Activated naive CD4-positive, alpha-beta T cell treated with anti-CD3 and anti-CD28 coated beads, Interleukin-2, amount 50 U/mL, for 72 hours (primary cell): ENCODE results near the gene DYNC2I2. TPM values are rescaled to one million over a fixed set of nuclear protein-coding genes. Genes with fewer than 3 reads are reported as not detected.
A peak's percentile ranks its signal among the peaks of the same experiment; 100 is the strongest.
"Not testable (repeated sequence)": the region's sequence is repeated elsewhere in the genome, so short reads cannot be mapped to it uniquely, and the experiment has no call there.

ENCODE experiments used
- ATAC-seq, 2 donors: fragments of 150-1000 bp; cut with Tn5 transposase; 2 replicates each; pipeline ENCODE4 v1.10.0; 2021; ENCODE audit warnings: mild to moderate bottlenecking in 2 of 2, moderate library complexity in 2 of 2
- DNase-seq, 2 donors: peaks; one replicate each; pipeline ENCODE4 v3.0.0; 2021 to 2022; ENCODE audit warnings: low spot score in 2 of 2
- H3K27ac Mint-ChIP-seq, 2 donors: one replicate each; pipeline ENCODE4 v1.8.0; 2022; ENCODE audit warnings: mild to moderate bottlenecking in 2 of 2, mixed read lengths in 2 of 2
- H3K36me3 Mint-ChIP-seq, 2 donors: one replicate each; pipeline ENCODE4 v1.8.0; 2022; ENCODE audit warnings: mixed read lengths in 2 of 2
- H3K9me3 Mint-ChIP-seq, 2 donors: one replicate each; pipeline ENCODE4 v1.8.0; 2022; ENCODE audit warnings: mixed read lengths in 2 of 2
- total RNA-seq, 2 donors: library from RNA; stranded (reverse); gene quantifications; one replicate each; pipeline ENCODE4 v1.2.3, GENCODE V29; 2022

The DYNC2I2 gene
- total RNA-seq, 2 donors from 2014 or later = 22.2 to 27.3 TPM

DNA sequence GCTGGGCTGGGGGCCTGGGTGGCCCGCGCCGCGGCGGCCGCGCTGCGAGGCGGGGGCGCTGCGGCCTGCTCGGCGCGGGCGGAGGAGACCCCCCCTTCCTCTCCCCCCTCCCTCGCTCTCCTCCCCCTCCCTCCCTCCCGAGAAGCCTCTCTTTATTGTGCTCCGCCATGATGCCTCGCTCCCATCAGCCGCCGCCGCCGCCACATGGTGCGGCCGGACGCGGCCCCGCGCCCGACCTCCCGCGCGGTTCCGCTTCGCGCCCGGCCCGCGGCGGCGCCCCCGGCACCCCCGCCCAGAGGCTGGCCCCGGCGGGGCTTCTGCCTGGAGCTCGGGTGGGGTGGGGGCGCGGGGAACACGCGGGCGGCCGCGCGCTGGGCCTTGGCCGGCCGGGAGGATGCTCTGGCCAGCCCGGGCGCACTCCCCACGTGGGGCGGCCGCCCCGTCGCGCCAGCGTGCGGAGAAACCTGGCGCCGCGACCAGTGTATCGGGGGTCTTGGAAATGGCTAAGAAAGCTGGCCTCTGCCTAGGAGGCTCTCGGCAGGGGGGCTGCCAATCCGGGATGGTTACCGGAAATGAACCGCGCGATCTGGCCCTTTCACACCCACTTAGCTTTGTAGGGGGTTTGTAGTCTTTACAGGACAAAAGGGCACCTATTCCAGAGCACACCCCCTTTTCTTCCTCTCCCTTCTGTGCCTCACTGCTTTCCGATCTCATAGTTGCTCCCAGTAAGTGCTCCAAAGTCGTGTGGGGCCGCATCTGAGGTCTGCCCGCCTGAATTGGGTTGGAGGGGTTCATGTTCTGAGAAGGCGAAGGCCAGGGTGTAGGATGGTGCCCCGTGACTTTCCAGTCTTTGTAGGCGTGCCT, 33.4 kb upstream of the DYNC2I2 start:
- peaks cover 31 to 45% of the 10 kb centered on the region in 2 donors for H3K36me3 Mint-ChIP-seq
- no peak for ATAC-seq

DNA sequence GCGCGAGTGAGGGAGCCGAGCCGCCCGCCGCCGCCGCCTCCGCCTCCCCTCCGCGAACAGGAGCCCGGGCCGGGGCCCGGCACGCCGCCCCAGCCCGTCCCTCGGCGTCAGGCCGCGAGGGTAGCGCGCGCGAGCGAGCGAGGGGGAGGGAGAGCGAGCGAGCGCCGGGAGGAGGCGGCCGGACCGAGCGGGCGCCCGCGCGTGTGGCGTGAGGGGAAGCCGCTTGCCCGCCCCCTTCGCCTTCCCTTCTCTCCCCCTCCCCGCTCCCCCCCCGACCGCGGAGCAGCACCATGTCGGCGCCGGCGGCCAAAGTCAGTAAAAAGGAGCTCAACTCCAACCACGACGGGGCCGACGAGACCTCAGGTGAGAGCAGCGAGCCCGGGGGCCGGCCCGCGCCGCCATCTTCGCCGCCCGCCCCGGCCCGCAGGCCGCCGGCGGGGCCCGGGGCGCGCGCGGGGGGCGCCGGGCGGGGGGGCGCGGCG, 32.7 kb upstream of the DYNC2I2 start:
- no peak for DNase-seq
- peak overlapping the region in 1 of 2 donors; percentile 29 for H3K27ac Mint-ChIP-seq

More for the DNA sequence above, 33.4 kb upstream of the DYNC2I2 start:
- Mint-ChIP-seq H3K9me3 (no peaks in the 10 kb centered on the region), H3K27ac (peak overlapping the region; percentile 89 to 98)
- DNase-seq = no peak

DNA sequence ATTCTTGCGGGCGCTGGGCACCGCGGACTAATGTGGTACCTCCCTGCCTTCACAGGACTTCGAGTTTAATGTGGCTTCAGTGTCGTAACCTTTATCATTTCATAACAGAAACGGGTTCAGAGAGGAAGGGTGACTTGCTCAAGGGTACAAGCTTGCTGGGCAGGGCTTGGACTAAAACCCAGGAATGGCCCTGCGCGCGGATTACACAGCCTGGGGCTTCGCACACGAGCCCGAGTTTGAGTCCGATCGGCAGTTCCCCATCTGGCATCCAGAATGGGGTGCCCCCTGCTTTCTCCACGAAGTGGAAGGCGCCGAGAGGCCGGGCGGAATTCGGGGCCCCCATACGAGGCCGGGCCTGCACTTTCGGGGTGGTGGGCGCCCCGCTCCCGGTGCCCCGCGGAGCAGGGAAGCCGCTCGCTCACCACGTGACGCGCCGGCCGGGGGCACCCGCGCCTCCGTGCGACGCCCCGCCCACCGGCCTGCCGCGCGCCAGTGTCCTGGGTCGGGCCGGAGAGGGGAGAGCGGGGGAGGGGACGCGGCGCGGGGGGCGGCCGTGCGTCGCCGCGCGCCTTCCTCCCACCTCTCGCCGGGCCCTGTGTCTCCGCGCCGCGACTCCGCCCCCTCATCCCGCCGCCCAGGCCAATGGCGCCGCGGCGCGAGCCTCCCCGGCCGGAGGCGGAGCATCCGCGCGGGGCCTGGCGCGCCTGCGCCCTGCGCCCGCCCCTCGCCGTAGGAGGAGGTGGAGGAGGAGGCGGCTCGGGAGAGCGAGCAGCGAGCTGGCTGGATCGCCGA, 32.0 kb upstream of the DYNC2I2 start, which contains the start of gene SET:
Gene SET, plus strand, starts transcription at position 722 of the 792 bp plus-strand sequence. CDS start 361 bp downstream, outside the sequence.
- Mint-ChIP-seq H3K27ac (peak within 1 kb of the TSS; percentile 89 to 95), H3K36me3 (peaks cover 39 to 42% of the 10 kb centered on the region in 2 donors), H3K9me3 (no peaks in the 10 kb centered on the region)
- peak; percentile 94 to 96 for DNase-seq
- ATAC-seq = peak; percentile 67 to 79

More for the DNA sequence above, 32.7 kb upstream of the DYNC2I2 start:
- Mint-ChIP-seq H3K36me3 (peaks cover 36 to 44% of the 10 kb centered on the region in 2 donors), H3K9me3 (no peaks in the 10 kb centered on the region)
- peak in 1 of 2 donors; percentile 1 for ATAC-seq

DNA sequence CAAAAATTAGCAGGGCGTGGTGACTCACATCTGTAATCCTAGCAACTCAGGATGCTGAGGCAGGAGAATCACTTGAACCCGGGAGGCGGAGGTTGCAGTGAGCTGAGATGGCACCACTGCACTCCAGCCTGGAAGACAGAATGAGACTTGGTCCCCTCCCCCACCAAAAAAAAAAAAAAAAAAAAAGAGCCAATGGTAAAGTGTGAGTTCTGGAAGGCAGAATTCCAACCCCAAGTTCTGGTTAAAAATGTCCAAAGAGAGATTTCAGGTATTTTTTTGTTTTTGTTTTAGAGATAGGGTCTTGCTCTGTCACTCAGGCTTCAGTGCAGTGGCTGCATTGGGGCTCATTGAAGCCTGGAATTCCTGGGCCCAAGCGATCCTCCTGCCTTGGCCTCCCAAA, 30.8 kb upstream of the DYNC2I2 start:
- Mint-ChIP-seq H3K36me3 (peaks cover 30 to 33% of the 10 kb centered on the region in 2 donors), H3K9me3 (no peaks in the 10 kb centered on the region), H3K27ac (peak overlapping the region; percentile 79 to 94)
- ATAC-seq = no peak
- no peak for DNase-seq

DNA sequence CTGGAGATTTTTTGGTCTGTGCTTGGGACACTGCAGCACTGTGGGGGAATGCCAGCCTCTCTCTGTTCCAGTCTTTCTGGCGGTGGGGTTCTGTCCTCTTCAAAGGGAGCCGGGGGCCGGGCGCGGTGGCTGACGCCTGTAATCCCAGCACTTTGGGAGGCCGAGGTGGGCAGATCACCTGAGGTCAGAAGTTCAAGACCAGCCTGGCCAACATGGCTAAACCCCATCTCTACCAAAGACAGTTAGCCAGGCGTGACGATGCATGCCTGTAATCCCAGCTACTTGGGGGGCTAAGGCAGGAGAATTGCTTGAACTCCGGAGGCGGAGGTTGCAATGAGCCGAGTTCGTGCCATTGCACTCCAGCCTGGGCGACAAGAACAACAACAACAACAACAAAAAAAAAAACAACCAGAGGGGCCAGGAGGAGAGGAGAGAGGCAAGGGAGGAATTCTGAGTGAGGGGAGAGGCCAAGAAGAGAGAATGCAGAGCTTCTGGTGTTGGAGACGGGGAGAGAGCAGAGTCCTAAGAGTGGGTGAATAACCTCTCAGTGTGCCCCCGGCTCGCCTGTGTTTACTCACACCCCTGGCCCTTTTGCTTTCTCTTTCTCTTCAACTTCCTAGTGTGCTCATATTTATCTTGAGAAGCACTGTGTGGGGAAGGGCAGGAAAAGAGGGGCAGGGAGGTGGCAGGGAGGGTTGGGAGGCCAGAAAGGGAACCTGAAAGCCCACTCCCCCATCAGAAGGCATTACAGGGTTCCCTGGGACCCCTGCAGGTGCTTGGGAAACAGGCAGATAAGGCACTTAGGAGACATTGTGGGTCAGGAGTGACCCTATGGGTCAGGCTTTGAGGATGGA, 29.2 kb upstream of the DYNC2I2 start:
- H3K36me3 Mint-ChIP-seq = peaks cover 18% of the 10 kb centered on the region in 2 donors
- peak overlapping the region; percentile 94 to 99 for H3K27ac Mint-ChIP-seq
- DNase-seq (peak in 1 of 2 donors; percentile 21), ATAC-seq (no peak)
- H3K9me3 Mint-ChIP-seq = no peaks in the 10 kb centered on the region

DNA sequence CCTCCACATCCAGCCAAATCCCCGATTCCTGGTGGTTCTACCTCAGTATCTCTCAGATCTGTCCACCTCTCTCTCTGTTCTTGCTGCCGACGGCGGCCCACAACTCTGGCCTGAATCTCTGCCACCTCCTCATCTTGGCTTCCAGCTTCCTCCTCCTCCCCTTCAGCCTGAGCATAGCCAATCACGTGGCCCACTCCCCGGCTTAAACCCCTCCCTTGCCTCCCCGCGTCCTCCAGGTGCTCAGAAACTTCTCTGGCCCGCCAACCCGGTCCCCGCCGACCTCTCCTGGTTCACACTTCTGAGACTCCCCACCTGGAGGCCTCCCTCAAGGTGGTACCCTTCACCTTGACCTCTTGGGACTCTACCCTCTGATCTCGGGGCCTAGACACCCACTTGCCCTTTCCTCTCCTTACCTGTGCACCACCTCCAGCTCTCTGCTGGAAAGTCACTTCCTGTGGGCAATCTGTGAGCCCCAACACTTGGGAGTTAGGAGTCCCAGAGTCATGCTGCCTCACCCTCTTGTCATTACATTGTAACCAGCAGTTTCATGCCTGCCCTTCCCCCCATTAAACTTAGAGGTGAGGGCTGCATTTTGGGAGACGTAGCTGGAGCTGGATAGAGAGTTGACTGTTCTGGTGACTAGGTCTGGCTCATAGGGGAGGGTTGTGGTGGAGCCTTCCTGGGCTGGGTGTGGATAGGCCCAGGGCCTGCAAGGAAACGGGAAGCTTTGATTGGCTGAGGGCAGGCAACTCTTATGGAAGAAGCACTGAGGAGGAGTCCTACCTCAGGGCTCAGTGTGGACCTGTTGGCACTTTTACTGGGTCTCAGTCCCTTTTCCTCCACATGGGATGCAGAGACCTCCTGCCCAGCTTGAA, 27.9 kb upstream of the DYNC2I2 start:
- H3K9me3 Mint-ChIP-seq = no peaks in the 10 kb centered on the region
- ATAC-seq (peak; percentile 68), DNase-seq (peak; percentile 75 to 82)
- H3K27ac Mint-ChIP-seq = peak overlapping the region; percentile 94 to 99
- H3K36me3 Mint-ChIP-seq = peaks cover 10 to 11% of the 10 kb centered on the region in 2 donors

DNA sequence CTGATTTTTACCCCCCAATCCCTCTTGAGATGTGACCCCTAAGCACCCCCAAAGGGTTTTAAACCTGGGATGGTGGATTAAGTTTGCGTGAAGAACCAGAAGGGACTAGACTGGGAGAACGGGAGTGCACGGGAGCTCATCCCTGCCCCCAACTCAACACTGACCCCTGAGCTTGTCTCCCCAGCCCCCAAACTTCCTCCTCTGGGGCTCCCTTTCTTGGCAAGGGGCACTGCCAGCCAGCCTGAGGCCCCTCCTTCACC, 27.3 kb upstream of the DYNC2I2 start:
- ATAC-seq = no peak
- no peaks in the 10 kb centered on the region for H3K9me3 Mint-ChIP-seq
- H3K36me3 Mint-ChIP-seq = peaks cover 10 to 11% of the 10 kb centered on the region in 2 donors
- peak overlapping the region; percentile 94 to 99 for H3K27ac Mint-ChIP-seq
- DNase-seq = peak in 1 of 2 donors; percentile 58

DNA sequence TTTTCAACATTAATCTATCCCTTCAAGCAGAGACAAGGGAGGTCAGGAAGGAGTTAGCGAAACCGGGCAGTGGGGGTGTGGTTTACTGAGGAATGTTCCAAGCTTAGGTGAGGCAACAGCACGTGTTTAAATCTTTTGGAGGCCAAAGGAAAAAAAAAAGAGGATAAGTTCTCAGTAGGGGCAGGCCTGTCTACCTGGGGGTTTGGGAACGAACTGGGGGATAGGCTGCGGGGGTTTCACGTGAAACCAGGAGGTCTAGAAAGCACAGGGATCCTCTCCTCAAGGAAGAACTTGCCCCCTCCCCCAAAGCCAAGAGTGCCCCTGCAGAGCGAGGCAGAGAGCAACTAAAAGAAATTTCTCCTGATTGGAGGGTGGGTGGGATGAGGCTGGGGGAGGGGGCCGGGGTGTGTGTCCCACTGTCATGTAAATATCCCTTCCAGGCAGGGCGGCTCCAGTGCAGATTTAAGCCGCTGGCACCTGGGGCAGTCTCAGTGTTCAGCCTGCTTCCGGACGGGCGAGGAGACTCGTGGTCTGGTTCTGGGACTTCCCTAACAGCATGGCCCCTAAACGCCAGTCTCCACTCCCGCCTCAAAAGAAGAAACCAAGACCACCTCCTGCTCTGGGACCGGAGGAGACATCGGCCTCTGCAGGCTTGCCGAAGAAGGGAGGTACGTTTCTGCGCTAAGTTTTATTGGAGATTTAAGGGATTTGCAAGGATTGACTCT, 26.9 kb upstream of the DYNC2I2 start:
- DNase-seq (peak; percentile 26 to 67), ATAC-seq (no peak)
- Mint-ChIP-seq H3K36me3 (peaks cover 10 to 11% of the 10 kb centered on the region in 2 donors), H3K27ac (peak overlapping the region; percentile 94 to 99), H3K9me3 (no peaks in the 10 kb centered on the region)

DNA sequence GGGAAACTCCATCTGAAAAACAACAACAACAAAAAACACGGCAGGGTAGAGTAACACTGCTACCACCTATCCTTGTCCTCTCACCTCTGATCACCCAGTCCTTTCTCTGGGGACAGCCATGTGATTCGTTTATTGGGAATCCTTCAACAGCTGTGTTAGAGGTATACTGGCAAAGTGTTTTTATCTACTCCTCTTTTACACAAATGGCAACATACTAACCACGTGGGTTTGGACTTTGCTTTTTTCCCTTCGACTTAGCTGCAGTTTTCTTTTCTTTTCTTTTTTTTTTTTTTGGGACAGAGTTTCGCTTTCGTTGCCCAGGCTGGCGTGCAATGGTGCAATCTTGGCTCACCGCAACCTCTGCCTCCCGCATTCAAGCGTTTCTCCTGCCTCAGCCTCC, 21.1 kb upstream of the DYNC2I2 start:
- Mint-ChIP-seq H3K9me3 (no peaks in the 10 kb centered on the region), H3K36me3 (no peaks in the 10 kb centered on the region), H3K27ac (no peak overlapping the region)
- ATAC-seq = no peak
- DNase-seq = no peak

DNA sequence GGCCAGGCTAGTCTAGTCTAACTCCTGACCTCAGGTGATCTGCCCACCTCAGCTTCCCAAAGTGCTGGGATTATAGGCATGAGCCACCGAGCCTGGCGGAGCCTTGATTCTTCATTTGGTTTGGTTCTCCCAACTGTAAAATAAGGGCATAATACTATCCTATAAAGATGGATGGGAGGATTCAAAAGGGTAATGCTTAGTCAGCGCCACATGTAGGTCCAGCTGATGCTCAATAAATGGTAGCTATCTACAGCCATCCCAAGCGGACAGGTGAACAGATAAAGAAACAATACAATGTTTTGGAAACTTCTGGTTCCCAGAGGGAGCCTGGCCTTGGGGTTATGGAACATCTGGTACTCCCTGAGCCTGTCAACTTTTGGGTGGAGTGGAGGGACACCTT, 18.7 kb upstream of the DYNC2I2 start:
- DNase-seq (no peak), ATAC-seq (no peak)
- Mint-ChIP-seq H3K9me3 (no peaks in the 10 kb centered on the region), H3K27ac (no peak overlapping the region), H3K36me3 (no peaks in the 10 kb centered on the region)

DNA sequence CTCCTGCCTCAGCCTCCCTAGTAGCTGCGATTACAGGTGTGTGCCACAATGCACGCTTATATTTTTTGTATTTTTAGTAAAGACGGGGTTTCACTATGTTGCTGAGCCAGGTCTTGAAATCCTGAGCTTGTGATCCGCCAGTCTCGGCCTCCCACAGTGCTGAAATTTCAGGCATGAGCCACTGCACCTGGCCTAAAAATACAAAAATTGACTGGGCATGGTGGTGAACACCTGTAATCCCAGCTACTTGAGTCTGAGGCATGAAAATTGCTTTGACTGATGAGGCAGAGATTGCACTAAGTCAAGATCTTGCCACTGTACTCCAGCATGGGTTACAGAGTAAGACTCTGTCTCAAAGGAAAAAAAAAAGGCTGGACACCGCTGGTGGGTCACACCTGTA, 13.1 kb upstream of the DYNC2I2 start:
- Mint-ChIP-seq H3K27ac (no peak overlapping the region), H3K36me3 (no peaks in the 10 kb centered on the region), H3K9me3 (no peaks in the 10 kb centered on the region)
- DNase-seq (no peak), ATAC-seq (no peak)

DNA sequence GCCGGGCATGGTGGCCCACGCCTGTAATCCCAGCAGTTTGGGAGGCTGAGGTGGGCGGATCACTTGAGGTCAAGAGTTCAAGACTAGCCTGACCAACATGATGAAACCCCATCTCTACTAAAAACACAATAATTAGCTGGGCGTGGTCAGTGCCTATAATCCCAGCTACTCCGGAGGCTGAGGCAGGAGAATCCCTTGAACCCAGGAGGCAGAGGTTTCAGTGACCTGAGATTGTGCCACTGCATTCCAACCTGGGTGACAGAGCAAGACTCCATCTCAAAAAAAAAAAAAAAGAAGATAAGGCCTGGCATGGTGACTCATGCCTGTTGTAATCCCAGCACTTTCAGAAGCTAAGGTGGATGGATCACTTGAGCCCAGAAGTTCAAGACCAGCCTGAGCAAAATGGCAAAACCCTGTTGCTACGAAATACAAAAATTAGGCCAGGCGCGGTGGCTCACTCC, 9.9 kb upstream of the DYNC2I2 start:
- DNase-seq, H3K9me3 Mint-ChIP-seq, H3K36me3 Mint-ChIP-seq, H3K27ac Mint-ChIP-seq: not testable (repeated sequence)
- peak in 1 of 2 donors; percentile 34 for ATAC-seq

DNA sequence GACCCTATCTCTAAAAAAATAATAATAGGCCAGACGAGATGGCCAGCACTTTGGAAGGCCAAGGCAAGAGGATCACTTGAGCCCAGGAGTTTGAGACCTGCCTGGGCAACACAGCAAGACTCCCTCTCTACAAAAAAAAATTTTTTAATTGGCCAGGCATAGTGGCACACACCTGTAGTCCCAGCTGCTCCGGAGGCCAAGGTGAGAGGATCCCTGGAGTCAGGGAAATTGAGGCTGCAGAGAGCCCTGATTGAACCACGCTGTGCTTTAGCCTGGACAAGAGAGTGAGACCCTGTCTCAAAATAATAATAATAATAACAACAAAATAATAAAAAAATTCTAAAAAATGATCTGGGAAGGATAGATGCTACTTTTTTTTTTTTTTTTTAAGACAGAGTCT, 1.1 kb upstream of the DYNC2I2 start:
- Mint-ChIP-seq H3K9me3 (no peaks in the 10 kb centered on the region), H3K36me3 (peaks cover 5 to 6% of the 10 kb centered on the region in 2 donors)
- DNase-seq = no peak

DNA sequence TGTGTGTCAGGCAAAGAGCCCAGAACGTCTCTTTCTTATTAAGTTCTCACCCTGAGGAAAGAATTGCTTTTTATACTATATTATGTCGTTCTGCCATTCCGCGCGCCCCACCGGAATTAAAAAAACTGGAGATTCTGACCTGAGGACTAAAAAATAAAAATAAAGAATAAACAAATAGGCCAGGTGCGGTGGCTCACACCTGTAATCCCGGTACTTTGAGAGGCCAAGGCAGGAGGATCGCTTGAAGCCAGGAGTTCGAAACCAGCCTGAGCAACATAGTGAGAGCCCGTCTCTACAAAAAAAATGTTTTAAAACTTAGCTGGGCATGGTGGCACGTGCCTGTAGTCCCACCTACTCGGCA, 677 bp upstream of the DYNC2I2 start:
- ATAC-seq (no peak), DNase-seq (no peak)
- Mint-ChIP-seq H3K9me3 (no peaks in the 10 kb centered on the region), H3K27ac (peak overlapping the region; percentile 95 to 100), H3K36me3 (peaks cover 5 to 6% of the 10 kb centered on the region in 2 donors)

More for the DNA sequence above, 1.1 kb upstream of the DYNC2I2 start:
- peak overlapping the region in 1 of 2 donors; percentile 95 for H3K27ac Mint-ChIP-seq
- ATAC-seq = no peak

DNA sequence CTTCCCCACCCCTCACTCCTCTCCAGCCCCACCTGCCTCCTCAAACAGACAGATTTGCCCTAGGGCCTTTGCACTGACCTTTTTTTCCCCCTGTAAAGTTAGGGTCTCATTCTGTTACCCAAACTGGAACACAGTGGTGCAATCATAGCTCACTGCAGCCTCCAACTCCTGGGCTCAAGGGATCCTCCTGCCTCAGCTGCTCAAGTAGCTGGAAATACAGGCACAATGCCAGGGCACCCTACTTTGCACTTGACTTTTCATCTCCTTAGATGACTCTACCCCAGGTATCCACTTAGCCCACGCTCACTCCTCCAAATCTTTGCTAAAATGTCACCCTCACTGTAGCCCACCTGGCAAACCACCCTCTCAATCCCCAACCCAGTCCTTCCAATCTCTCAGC, 2.2 kb downstream of the DYNC2I2 start:
- H3K36me3 Mint-ChIP-seq = peaks cover 5 to 6% of the 10 kb centered on the region in 2 donors
- H3K27ac Mint-ChIP-seq = no peak overlapping the region
- no peak for DNase-seq
- H3K9me3 Mint-ChIP-seq = no peaks in the 10 kb centered on the region
- ATAC-seq = no peak
